ENCODE data around the gene CPEB2. TPM values are rescaled to one million over a fixed set of nuclear protein-coding genes. Genes with fewer than 3 reads are reported as not detected.
A peak's percentile ranks its signal among the peaks of the same experiment; 100 is the strongest.

CPEB2 gene
- total and polyA plus RNA-seq, 9 of the 15 experiments (the other 6 are each of a cell fraction or from before 2014, with no cell fraction given), result 0.39 to 3.0 (median 1.4) TPM

DNA sequence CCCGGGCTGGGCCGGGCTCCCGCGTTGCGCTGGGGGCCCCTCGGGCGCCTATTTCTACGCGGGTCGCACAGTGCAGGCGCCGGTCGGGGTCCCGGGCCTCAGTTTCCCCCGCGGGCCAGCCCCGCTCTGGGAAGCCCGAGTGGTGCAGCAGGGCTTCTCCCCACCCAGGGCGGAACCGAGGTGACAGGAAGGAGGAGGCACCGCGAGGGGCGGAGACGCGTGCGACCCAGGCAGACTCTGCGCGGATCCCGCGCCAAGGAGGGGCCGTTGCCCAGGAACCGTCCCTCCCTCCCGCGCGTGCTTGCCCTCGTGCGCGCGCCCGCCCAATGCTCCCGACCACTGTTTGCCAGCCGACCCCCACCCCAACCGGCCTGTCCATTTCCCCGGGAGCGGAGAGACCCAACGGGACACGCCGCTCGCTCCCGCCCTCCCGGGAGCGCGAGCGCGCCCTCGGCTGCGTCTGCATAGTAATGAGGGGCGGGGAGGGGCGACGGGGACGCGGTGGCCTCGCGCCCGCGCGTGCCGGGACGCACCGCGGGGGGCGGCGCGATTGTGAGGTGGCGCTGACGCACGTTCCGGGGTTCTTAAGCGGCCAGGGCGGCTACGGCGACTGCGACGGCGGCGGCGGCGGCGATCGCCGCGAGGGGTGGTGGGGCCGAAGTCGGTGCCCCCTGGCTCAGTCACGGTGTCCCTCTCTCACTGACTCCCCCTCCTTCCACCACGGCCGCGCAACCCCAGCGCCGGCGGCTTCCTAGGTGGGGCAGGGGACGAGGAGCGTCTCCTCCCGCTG lies at the start of gene CPEB2 (continued):
- TF ChIP-seq, protein P1, sequence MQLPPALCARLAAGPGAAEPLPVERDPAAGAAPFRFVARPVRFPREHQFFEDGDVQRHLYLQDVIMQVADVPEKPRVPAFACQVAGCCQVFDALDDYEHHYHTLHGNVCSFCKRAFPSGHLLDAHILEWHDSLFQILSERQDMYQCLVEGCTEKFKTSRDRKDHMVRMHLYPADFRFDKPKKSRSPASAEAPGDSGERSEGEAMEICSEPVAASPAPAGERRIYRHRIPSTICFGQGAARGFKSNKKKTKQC (CRISPR knock-in tag; IDR thresholded peaks at IDR 0.05), result 0 out of 2 replicates have a peak, but pooled peaks have one; percentile 30
- TF ChIP-seq NCOA1 (IDR thresholded peaks at IDR 0.05; ENCODE audit: low read depth), result no peak
- TF ChIP-seq, protein P2, sequence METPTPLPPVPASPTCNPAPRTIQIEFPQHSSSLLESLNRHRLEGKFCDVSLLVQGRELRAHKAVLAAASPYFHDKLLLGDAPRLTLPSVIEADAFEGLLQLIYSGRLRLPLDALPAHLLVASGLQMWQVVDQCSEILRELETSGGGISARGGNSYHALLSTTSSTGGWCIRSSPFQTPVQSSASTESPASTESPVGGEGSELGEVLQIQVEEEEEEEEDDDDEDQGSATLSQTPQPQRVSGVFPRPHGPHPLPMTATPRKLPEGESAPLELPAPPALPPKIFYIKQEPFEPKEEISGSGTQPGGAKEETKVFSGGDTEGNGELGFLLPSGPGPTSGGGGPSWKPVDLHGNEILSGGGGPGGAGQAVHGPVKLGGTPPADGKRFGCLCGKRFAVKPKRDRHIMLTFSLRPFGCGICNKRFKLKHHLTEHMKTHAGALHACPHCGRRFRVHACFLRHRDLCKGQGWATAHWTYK (CRISPR knock-in tag; IDR thresholded peaks at IDR 0.05), result no peak; the same call in 1 of the 2 replicates
- no peak for TF ChIP-seq ZNF212 (CRISPR knock-in tag; IDR thresholded peaks at IDR 0.05)
- TF ChIP-seq GATAD2A (IDR thresholded peaks at IDR 0.05), result no peak
- TF ChIP-seq, protein P3, sequence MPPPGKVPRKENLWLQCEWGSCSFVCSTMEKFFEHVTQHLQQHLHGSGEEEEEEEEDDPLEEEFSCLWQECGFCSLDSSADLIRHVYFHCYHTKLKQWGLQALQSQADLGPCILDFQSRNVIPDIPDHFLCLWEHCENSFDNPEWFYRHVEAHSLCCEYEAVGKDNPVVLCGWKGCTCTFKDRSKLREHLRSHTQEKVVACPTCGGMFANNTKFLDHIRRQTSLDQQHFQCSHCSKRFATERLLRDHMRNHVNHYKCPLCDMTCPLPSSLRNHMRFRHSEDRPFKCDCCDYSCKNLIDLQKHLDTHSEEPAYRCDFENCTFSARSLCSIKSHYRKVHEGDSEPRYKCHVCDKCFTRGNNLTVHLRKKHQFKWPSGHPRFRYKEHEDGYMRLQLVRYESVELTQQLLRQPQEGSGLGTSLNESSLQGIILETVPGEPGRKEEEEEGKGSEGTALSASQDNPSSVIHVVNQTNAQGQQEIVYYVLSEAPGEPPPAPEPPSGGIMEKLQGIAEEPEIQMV (tag; conservative IDR thresholded peaks at IDR 0.05; ENCODE audit: low read depth), result no peak
- TF ChIP-seq, protein P4, sequence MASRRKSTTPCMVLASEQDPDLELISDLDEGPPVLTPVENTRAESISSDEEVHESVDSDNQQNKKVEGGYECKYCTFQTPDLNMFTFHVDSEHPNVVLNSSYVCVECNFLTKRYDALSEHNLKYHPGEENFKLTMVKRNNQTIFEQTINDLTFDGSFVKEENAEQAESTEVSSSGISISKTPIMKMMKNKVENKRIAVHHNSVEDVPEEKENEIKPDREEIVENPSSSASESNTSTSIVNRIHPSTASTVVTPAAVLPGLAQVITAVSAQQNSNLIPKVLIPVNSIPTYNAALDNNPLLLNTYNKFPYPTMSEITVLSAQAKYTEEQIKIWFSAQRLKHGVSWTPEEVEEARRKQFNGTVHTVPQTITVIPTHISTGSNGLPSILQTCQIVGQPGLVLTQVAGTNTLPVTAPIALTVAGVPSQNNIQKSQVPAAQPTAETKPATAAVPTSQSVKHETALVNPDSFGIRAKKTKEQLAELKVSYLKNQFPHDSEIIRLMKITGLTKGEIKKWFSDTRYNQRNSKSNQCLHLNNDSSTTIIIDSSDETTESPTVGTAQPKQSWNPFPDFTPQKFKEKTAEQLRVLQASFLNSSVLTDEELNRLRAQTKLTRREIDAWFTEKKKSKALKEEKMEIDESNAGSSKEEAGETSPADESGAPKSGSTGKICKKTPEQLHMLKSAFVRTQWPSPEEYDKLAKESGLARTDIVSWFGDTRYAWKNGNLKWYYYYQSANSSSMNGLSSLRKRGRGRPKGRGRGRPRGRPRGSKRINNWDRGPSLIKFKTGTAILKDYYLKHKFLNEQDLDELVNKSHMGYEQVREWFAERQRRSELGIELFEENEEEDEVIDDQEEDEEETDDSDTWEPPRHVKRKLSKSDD (conservative IDR thresholded peaks at IDR 0.05; ENCODE audit: low read length), result no peak
- TF ChIP-seq PTRF (tag; IDR thresholded peaks at IDR 0.05), result no peak
- TF ChIP-seq ZNF507 (tag; conservative IDR thresholded peaks at IDR 0.05), result no peak
- no peak for TF ChIP-seq XRCC5 (IDR thresholded peaks at IDR 0.05; ENCODE audit: low read depth, low read length)
- TF ChIP-seq, protein P5, sequence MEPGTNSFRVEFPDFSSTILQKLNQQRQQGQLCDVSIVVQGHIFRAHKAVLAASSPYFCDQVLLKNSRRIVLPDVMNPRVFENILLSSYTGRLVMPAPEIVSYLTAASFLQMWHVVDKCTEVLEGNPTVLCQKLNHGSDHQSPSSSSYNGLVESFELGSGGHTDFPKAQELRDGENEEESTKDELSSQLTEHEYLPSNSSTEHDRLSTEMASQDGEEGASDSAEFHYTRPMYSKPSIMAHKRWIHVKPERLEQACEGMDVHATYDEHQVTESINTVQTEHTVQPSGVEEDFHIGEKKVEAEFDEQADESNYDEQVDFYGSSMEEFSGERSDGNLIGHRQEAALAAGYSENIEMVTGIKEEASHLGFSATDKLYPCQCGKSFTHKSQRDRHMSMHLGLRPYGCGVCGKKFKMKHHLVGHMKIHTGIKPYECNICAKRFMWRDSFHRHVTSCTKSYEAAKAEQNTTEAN (CRISPR knock-in tag; IDR thresholded peaks at IDR 0.05), result no peak
- TF ChIP-seq, protein P6, sequence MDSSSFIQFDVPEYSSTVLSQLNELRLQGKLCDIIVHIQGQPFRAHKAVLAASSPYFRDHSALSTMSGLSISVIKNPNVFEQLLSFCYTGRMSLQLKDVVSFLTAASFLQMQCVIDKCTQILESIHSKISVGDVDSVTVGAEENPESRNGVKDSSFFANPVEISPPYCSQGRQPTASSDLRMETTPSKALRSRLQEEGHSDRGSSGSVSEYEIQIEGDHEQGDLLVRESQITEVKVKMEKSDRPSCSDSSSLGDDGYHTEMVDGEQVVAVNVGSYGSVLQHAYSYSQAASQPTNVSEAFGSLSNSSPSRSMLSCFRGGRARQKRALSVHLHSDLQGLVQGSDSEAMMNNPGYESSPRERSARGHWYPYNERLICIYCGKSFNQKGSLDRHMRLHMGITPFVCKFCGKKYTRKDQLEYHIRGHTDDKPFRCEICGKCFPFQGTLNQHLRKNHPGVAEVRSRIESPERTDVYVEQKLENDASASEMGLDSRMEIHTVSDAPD (CRISPR knock-in tag; IDR thresholded peaks at IDR 0.05), result no peak
- no peak for TF ChIP-seq TSC22D4 (tag; IDR thresholded peaks at IDR 0.05)
- no peak for TF ChIP-seq PCBP1 (IDR thresholded peaks at IDR 0.05; ENCODE audit: low read depth, low read length, poor library complexity, severe bottlenecking)
- TF ChIP-seq, protein P7, sequence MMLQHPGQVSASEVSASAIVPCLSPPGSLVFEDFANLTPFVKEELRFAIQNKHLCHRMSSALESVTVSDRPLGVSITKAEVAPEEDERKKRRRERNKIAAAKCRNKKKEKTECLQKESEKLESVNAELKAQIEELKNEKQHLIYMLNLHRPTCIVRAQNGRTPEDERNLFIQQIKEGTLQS (IDR thresholded peaks at IDR 0.05), result no peak
- TF ChIP-seq, protein P7 (CRISPR knock-in tag; conservative IDR thresholded peaks at IDR 0.05), result no peak
- TF ChIP-seq SRSF1 (IDR thresholded peaks at IDR 0.05; ENCODE audit: low read depth, low read length), result no peak
- no peak for TF ChIP-seq ZC3H8 (IDR thresholded peaks at IDR 0.05)
